Keratinocyte (primary cell): Measurements from ENCODE around the gene CREG2. TPM values are rescaled to one million over a fixed set of nuclear protein-coding genes. Genes with fewer than 3 reads are reported as not detected.
"Not testable (repeated sequence)": the region's sequence is repeated elsewhere in the genome, so short reads cannot be mapped to it uniquely, and the experiment has no call there.

Experiments used
- DNase-seq: peaks from one replicate; pipeline ENCODE4 v3.0.0-alpha.2; 2011; ENCODE audit warnings: low read depth, missing footprints, low spot score
- FAIRE-seq: peaks from 2 replicates; lab custom pipeline; 2011; peaks lifted over from hg19 to GRCh38; lab: Jason Lieb, UNC
- H2AFZ ChIP-seq: 2 replicates; pipeline ENCODE4 v1.6.0; 2012; ENCODE audit warnings: low read length, control low read depth, inconsistent platforms; ENCODE audit not compliant: control insufficient read depth
- H3K27ac ChIP-seq: 2 replicates; pipeline ENCODE4 v1.5.1; 2011; ENCODE audit warnings: low read length; ENCODE audit not compliant: control insufficient read depth, insufficient read depth
- H3K27me3 ChIP-seq: 3 replicates; pipeline ENCODE4 v1.6.0; 2011; ENCODE audit warnings: low read length; ENCODE audit not compliant: control insufficient read depth, insufficient read depth; ENCODE audit errors: extremely low read depth
- H3K36me3 ChIP-seq, 2 experiments: 2 replicates in 1 of 2; 3 replicates in 1 of 2; pipeline ENCODE4 v1.5.1; 2011; ENCODE audit warnings: low read length in 2 of 2, mild to moderate bottlenecking in 1 of 2; ENCODE audit not compliant: control insufficient read depth in 2 of 2, insufficient read depth in 2 of 2; ENCODE audit errors: extremely low read depth in 1 of 2
- H3K4me1 ChIP-seq: 3 replicates; pipeline ENCODE4 v1.5.1; 2011; ENCODE audit warnings: low read length; ENCODE audit not compliant: control insufficient read depth, insufficient read depth; ENCODE audit errors: extremely low read depth
- H3K4me2 ChIP-seq: 3 replicates; pipeline ENCODE4 v1.6.0; 2011; ENCODE audit warnings: low read depth, low read length; ENCODE audit not compliant: control insufficient read depth, insufficient read depth; ENCODE audit errors: extremely low read depth
- H3K4me3 ChIP-seq, 3 experiments: fragments of 200-600 bp in 1 of 3; sonication (generic) in 1 of 3; 2 replicates in 2 of 3; 3 replicates in 1 of 3; pipeline ENCODE4 v1.5.1; 2011 to 2016; ENCODE audit warnings: low read length in 3 of 3, mild to moderate bottlenecking in 3 of 3, control low read depth in 2 of 3, inconsistent platforms in 1 of 3, low read depth in 1 of 3, mixed read lengths in 1 of 3, mixed run types in 1 of 3, moderate library complexity in 1 of 3; ENCODE audit not compliant: control insufficient read depth in 2 of 3, insufficient read depth in 2 of 3; ENCODE audit errors: extremely low read depth in 1 of 3
- H3K79me2 ChIP-seq: 2 replicates; pipeline ENCODE4 v1.6.0; 2012; ENCODE audit warnings: low read length; ENCODE audit not compliant: control insufficient read depth, insufficient read depth
- H3K9ac ChIP-seq: 3 replicates; pipeline ENCODE4 v1.6.0; 2011; ENCODE audit warnings: low read length; ENCODE audit not compliant: control insufficient read depth, insufficient read depth; ENCODE audit errors: extremely low read depth
- H3K9me1 ChIP-seq: 3 replicates; pipeline ENCODE4 v1.6.0; 2011; ENCODE audit warnings: low read length; ENCODE audit not compliant: control insufficient read depth, insufficient read depth; ENCODE audit errors: extremely low read depth
- H3K9me3 ChIP-seq: 2 replicates; pipeline ENCODE4 v1.5.1; 2012; ENCODE audit warnings: low read depth, low read length; ENCODE audit not compliant: control insufficient read depth
- H4K20me1 ChIP-seq: 3 replicates; pipeline ENCODE4 v1.6.0; 2011; ENCODE audit warnings: low read length; ENCODE audit not compliant: control insufficient read depth, insufficient read depth; ENCODE audit errors: extremely low read depth
- CTCF ChIP-seq, 3 experiments: IDR thresholded peaks in 1 of 3; conservative IDR thresholded peaks in 1 of 3; optimal IDR thresholded peaks in 1 of 3; 2 replicates in 2 of 3; 3 replicates in 1 of 3; pipeline versions ENCODE3 to v1.5.1; 2011; ENCODE audit warnings: low read length in 3 of 3, mild to moderate bottlenecking in 3 of 3, moderate library complexity in 2 of 3, control low read depth in 1 of 3, inconsistent platforms in 1 of 3; ENCODE audit not compliant: insufficient read depth in 2 of 3; ENCODE audit errors: extremely low read depth in 1 of 3
- EZH2 ChIP-seq: IDR thresholded peaks from one replicate; pipeline ENCODE4 v1.6.1; 2012; ENCODE audit warnings: inconsistent platforms, mild to moderate bottlenecking, low read length, moderate library complexity
- dilution Hi-C: fragments of 300-500 bp; cut with MboI; formaldehyde crosslinking; loops from one replicate; pipeline ENCODE4 v1.7.0; 2020; ENCODE audit warnings: low sequenced_read_pairs; ENCODE audit not compliant: extremely low pct_ligation_motif_present
- polyA plus RNA-seq, 5 experiments: library from polyadenylated mRNA; depleted of rRNA in 3 of 5; stranded (reverse) in 3 of 5; stranded (forward) in 1 of 5; unstranded in 1 of 5; fragments of >200 nt; gene quantifications; 1 replicate in 1 of 5; 2 replicates in 3 of 5; 3 replicates in 1 of 5; pipeline versions ENCODE4 v1.2.1 to v1.2.3, GENCODE V29; 2011 to 2012; ENCODE audit warnings: missing spikeins in 2 of 5, low read depth in 1 of 5, low replicate concordance in 1 of 5

Gene CREG2
- polyA plus RNA-seq, 1 donor (not counting 4 experiments of a cell fraction or from before 2014, with no cell fraction given), result 1.7 TPM

GRCh38 chr2:101327863-101328394 lies 59.4 kb downstream of the CREG2 start:
- no peaks in the 10 kb centered on the region for H4K20me1 ChIP-seq
- TF ChIP-seq CTCF (optimal IDR thresholded peaks at IDR 0.05 in 1 of 3, IDR thresholded peaks at IDR 0.05 in 1 of 3, conservative IDR thresholded peaks at IDR 0.05 in 1 of 3; ENCODE audit: extremely low read depth in 1 of 3, insufficient read depth in 2 of 3, low read length in 3 of 3) (no peak), EZH2 (no peak)
- DNase-seq (peak; percentile 81), FAIRE-seq (peak; percentile 98)
- H3K4me2 ChIP-seq, result peak overlapping the region; percentile 75
- H3K4me1 ChIP-seq, result peaks cover 35% of the 10 kb centered on the region
- dilution Hi-C loops, result no loop called here
- peak overlapping the region; percentile 60 for H3K9ac ChIP-seq
- H3K9me3 ChIP-seq, result no peaks in the 10 kb centered on the region
- H3K27ac ChIP-seq, result peak overlapping the region; percentile 82
- H3K79me2 ChIP-seq, result no peaks in the 10 kb centered on the region
- H3K9me1 ChIP-seq, result no peaks in the 10 kb centered on the region
- no peaks in the 10 kb centered on the region for H3K36me3 ChIP-seq
- peak overlapping the region; percentile 27 to 54 (median 34) for H3K4me3 ChIP-seq
- H3K27me3 ChIP-seq, result no peaks in the 10 kb centered on the region
- peak overlapping the region; percentile 32 for H2AFZ ChIP-seq

GRCh38 chr2:101325425-101325824 lies 61.9 kb downstream of the CREG2 start:
- DNase-seq (no peak), FAIRE-seq (no peak)
- Histone ChIP-seq H3K4me1 (peaks cover 25% of the 10 kb centered on the region), H3K4me2 (no peak overlapping the region), H3K4me3 (no peak overlapping the region), H3K27ac (no peak overlapping the region), H3K9me3 (no peaks in the 10 kb centered on the region), H3K9ac (no peak overlapping the region), H4K20me1 (no peaks in the 10 kb centered on the region), H2AFZ (no peak overlapping the region), H3K79me2 (no peaks in the 10 kb centered on the region), H3K9me1 (no peaks in the 10 kb centered on the region), H3K36me3 (no peaks in the 10 kb centered on the region), H3K27me3 (no peaks in the 10 kb centered on the region)
- TF ChIP-seq CTCF (optimal IDR thresholded peaks at IDR 0.05 in 1 of 3, IDR thresholded peaks at IDR 0.05 in 1 of 3, conservative IDR thresholded peaks at IDR 0.05 in 1 of 3; ENCODE audit: extremely low read depth in 1 of 3, insufficient read depth in 2 of 3, low read length in 3 of 3) (no peak), EZH2 (no peak)
- dilution Hi-C loops, result no loop called here

- H3K9me3 ChIP-seq, dilution Hi-C loops, H2AFZ ChIP-seq, H3K9me1 ChIP-seq, DNase-seq, H3K36me3 ChIP-seq, H3K27me3 ChIP-seq, H3K79me2 ChIP-seq, H3K4me1 ChIP-seq, H3K4me2 ChIP-seq, H3K9ac ChIP-seq, FAIRE-seq, H4K20me1 ChIP-seq, H3K27ac ChIP-seq, H3K4me3 ChIP-seq: not testable (repeated sequence)
These were observed 70.7 kb downstream of the CREG2 start for GRCh38 chr2:101316568-101316967.
